Measurements from ENCODE around the gene ABCC12. TPM values are rescaled to one million over a fixed set of nuclear protein-coding genes. Genes with fewer than 3 reads are reported as not detected.

ABCC12 gene
- total and polyA plus RNA-seq, 4 donors = 0.25 TPM; not detected in 3

DNA sequence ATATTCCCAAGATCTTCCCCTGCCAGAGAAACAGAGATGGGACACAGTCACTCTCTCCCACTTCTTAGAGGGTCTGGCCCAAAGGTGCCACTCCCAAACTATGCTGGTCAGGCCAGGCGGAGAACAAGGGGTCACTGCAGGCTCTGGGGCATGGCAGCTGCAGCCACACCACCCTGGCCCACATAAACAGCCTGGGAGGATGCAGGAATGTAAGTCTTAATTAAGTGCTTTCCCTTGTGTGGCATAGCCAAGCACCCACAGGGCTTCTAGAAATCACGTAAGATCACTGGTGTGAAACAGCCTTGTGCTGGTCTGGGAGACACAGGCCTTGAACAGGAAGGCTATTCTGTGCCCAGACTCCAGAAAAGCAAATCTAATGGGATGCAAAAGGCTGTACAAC lies 31.5 kb downstream of the ABCC12 start:
- no peak for DNase-seq (ENCODE audit: low spot score)
- H3K27ac ChIP-seq (ENCODE audit: low read depth in 1 of 2, low read length in 2 of 2) = no peak overlapping the region
- H3K4me3 ChIP-seq (ENCODE audit: low read depth in 1 of 3, low read length in 3 of 3) = no peak overlapping the region
- no peaks in the 10 kb centered on the region for H3K36me3 ChIP-seq (ENCODE audit: control insufficient read depth in 4 of 4, insufficient read depth in 3 of 4, low read depth in 1 of 4, low read length in 3 of 4)
- H3K9me3 ChIP-seq (ENCODE audit: control insufficient read depth in 4 of 4, low read length in 3 of 4) = no peaks in the 10 kb centered on the region
- H3K27me3 ChIP-seq (ENCODE audit: control insufficient read depth in 4 of 4, insufficient read depth in 4 of 4, low read length in 3 of 4) = peaks cover 0 to 4% (median 0%) of the 10 kb centered on the region in 4 donors
- no peaks in the 10 kb centered on the region for H3K4me1 ChIP-seq (ENCODE audit: control insufficient read depth in 4 of 4, insufficient read depth in 4 of 4, low read length in 3 of 4)
- no peak overlapping the region for H3K9ac ChIP-seq (ENCODE audit: low read depth in 1 of 2, low read length in 2 of 2)
- WGBS = 93% methylated on average over 2 of the region's 2 CpGs
- TF ChIP-seq FOXA1 (IDR thresholded peaks at IDR 0.05) (no peak), HNF4G (IDR thresholded peaks at IDR 0.05) (no peak), SP1 (IDR thresholded peaks at IDR 0.05) (no peak), GABPA (IDR thresholded peaks at IDR 0.05 in 1 of 2, conservative IDR thresholded peaks at IDR 0.05 in 1 of 2) (no peak), RAD21 (IDR thresholded peaks at IDR 0.05) (no peak), YY1 (IDR thresholded peaks at IDR 0.05) (no peak), TAF1 (conservative IDR thresholded peaks at IDR 0.05) (no peak)
- TF ChIP-seq, protein P1, sequence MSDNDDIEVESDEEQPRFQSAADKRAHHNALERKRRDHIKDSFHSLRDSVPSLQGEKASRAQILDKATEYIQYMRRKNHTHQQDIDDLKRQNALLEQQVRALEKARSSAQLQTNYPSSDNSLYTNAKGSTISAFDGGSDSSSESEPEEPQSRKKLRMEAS (IDR thresholded peaks at IDR 0.05) = no peak

DNA sequence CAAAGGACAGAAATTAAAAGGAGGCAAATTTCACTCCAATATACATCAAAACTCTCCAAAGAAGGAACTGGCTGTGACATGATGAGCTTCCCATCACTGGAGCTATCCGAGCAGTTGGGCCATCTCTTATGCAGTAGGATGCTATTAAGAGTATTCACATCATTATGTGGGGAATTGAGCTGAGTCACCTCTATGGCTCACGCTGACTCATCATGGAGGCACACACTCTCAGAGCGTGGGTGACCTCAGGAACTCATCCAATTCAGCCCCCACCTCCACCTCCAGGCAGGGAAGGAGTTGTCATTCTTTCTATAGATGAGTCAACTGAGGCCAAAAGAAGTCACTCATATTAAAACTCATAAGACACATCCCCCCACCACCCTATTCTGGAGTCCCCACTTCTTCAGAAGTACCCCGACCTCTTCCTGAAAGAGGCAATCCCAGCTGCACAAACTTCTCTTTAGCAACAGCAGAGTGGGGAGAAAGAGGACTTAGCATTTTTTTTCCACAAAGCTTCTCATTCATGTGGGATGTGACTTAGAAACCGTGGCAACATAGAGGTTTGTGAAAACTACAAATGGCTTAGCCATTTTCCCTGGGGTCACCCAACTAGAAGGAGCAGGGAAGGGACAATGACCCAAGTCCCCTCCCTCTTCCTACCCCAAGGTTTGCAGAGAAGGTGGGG lies 32.5 kb downstream of the ABCC12 start:
- TF ChIP-seq HNF4G (IDR thresholded peaks at IDR 0.05) (no peak), RAD21 (IDR thresholded peaks at IDR 0.05) (no peak), CTCF (IDR thresholded peaks at IDR 0.05; ENCODE audit: low read depth, low read length, missing input control) (no peak), EGR1 (IDR thresholded peaks at IDR 0.05; ENCODE audit: low read depth in 2 of 2) (no peak), YY1 (IDR thresholded peaks at IDR 0.05) (no peak), ATF3 (IDR thresholded peaks at IDR 0.05) (no peak), REST (IDR thresholded peaks at IDR 0.05) (no peak), FOXA2 (IDR thresholded peaks at IDR 0.05) (no peak), NR2F2 (IDR thresholded peaks at IDR 0.05) (no peak), GABPA (IDR thresholded peaks at IDR 0.05 in 1 of 2, conservative IDR thresholded peaks at IDR 0.05 in 1 of 2) (no peak), JUND (IDR thresholded peaks at IDR 0.05) (no peak), RXRA (IDR thresholded peaks at IDR 0.05) (no peak), FOXA1 (IDR thresholded peaks at IDR 0.05) (no peak), HNF4A (conservative IDR thresholded peaks at IDR 0.05) (no peak), TAF1 (conservative IDR thresholded peaks at IDR 0.05) (no peak), SP1 (IDR thresholded peaks at IDR 0.05) (no peak)
- TF ChIP-seq, protein P1 (IDR thresholded peaks at IDR 0.05) = no peak
- TF ChIP-seq, protein P2, sequence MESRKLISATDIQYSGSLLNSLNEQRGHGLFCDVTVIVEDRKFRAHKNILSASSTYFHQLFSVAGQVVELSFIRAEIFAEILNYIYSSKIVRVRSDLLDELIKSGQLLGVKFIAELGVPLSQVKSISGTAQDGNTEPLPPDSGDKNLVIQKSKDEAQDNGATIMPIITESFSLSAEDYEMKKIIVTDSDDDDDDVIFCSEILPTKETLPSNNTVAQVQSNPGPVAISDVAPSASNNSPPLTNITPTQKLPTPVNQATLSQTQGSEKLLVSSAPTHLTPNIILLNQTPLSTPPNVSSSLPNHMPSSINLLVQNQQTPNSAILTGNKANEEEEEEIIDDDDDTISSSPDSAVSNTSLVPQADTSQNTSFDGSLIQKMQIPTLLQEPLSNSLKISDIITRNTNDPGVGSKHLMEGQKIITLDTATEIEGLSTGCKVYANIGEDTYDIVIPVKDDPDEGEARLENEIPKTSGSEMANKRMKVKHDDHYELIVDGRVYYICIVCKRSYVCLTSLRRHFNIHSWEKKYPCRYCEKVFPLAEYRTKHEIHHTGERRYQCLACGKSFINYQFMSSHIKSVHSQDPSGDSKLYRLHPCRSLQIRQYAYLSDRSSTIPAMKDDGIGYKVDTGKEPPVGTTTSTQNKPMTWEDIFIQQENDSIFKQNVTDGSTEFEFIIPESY (IDR thresholded peaks at IDR 0.05) = no peak
- H3K36me3 ChIP-seq (ENCODE audit: control insufficient read depth in 4 of 4, insufficient read depth in 3 of 4, low read depth in 1 of 4, low read length in 3 of 4) = no peaks in the 10 kb centered on the region
- no peak for DNase-seq (ENCODE audit: low spot score)
- no peak overlapping the region for H3K4me3 ChIP-seq (ENCODE audit: low read depth in 1 of 3, low read length in 3 of 3)
- H3K27me3 ChIP-seq (ENCODE audit: control insufficient read depth in 4 of 4, insufficient read depth in 4 of 4, low read length in 3 of 4) = peaks cover 0 to 1% (median 0%) of the 10 kb centered on the region in 4 donors
- no peak overlapping the region for H3K27ac ChIP-seq (ENCODE audit: low read depth in 1 of 2, low read length in 2 of 2)
- H3K9me3 ChIP-seq (ENCODE audit: control insufficient read depth in 4 of 4, low read length in 3 of 4) = no peaks in the 10 kb centered on the region
- 76% methylated on average over 5 of the region's 5 CpGs for WGBS
- no peaks in the 10 kb centered on the region for H3K4me1 ChIP-seq (ENCODE audit: control insufficient read depth in 4 of 4, insufficient read depth in 4 of 4, low read length in 3 of 4)
- H3K9ac ChIP-seq (ENCODE audit: low read depth in 1 of 2, low read length in 2 of 2) = no peak overlapping the region
